Liver (tissue), 9 donors: ENCODE data around the gene TMEM63C. TPM values are rescaled to one million over a fixed set of nuclear protein-coding genes. Genes with fewer than 3 reads are reported as not detected.

Source experiments
- DNase-seq: peaks from one replicate; pipeline ENCODE4 v3.0.0-alpha.2; 2017; ENCODE audit warnings: low spot score
- H3K27ac ChIP-seq, 2 donors: one replicate each; pipeline ENCODE4 v1.7.0; 2013; ENCODE audit warnings: inconsistent platforms in 2 of 2, low read length in 2 of 2, control low read depth in 1 of 2, low read depth in 1 of 2, mild to moderate bottlenecking in 1 of 2
- H3K27me3 ChIP-seq, 4 donors: one replicate each; pipeline versions ENCODE4 v1.6.1 to v1.7.0; 2013; ENCODE audit warnings: low read length in 3 of 4, inconsistent platforms in 1 of 4, mild to moderate bottlenecking in 1 of 4, moderate library complexity in 1 of 4; ENCODE audit not compliant: control insufficient read depth in 4 of 4, insufficient read depth in 4 of 4
- H3K36me3 ChIP-seq, 4 donors: one replicate each; pipeline versions ENCODE4 v1.6.1 to v1.7.0; 2013; ENCODE audit warnings: low read length in 3 of 4, mild to moderate bottlenecking in 3 of 4, low read depth in 1 of 4, moderate library complexity in 1 of 4; ENCODE audit not compliant: control insufficient read depth in 4 of 4, insufficient read depth in 3 of 4
- H3K4me1 ChIP-seq, 4 donors: one replicate each; pipeline versions ENCODE4 v1.6.1 to v1.7.0; 2013; ENCODE audit warnings: low read length in 3 of 4, mild to moderate bottlenecking in 3 of 4, moderate library complexity in 1 of 4; ENCODE audit not compliant: control insufficient read depth in 4 of 4, insufficient read depth in 4 of 4
- H3K4me3 ChIP-seq, 3 donors: one replicate each; pipeline versions ENCODE4 v1.6.1 to v1.7.0; 2013; ENCODE audit warnings: low read length in 3 of 3, control low read depth in 1 of 3, low read depth in 1 of 3, mild to moderate bottlenecking in 1 of 3
- H3K9ac ChIP-seq, 2 donors: one replicate each; pipeline ENCODE4 v1.7.0; 2013; ENCODE audit warnings: low read length in 2 of 2, mild to moderate bottlenecking in 2 of 2, moderate library complexity in 2 of 2, control low read depth in 1 of 2, low read depth in 1 of 2
- H3K9me3 ChIP-seq, 4 donors: one replicate each; pipeline versions ENCODE4 v1.6.1 to v1.7.0; 2013; ENCODE audit warnings: low read length in 3 of 4; ENCODE audit not compliant: control insufficient read depth in 4 of 4
- EGR1 ChIP-seq, 2 donors: IDR thresholded peaks; 2 replicates each; pipeline ENCODE4 v1.6.1; 2016 to 2018; ENCODE audit warnings: antibody characterized with exemption in 2 of 2, low read depth in 2 of 2
- FOXA1 ChIP-seq: IDR thresholded peaks from 2 replicates; pipeline ENCODE4 v1.6.1; 2016; ENCODE audit warnings: antibody characterized with exemption
- FOXA2 ChIP-seq: IDR thresholded peaks from 2 replicates; pipeline ENCODE4 v1.6.1; 2016; ENCODE audit warnings: antibody characterized with exemption
- GABPA ChIP-seq, 2 donors: IDR thresholded peaks in 1 of 2; conservative IDR thresholded peaks in 1 of 2; 2 replicates each; pipeline ENCODE4 v1.6.1; 2016; ENCODE audit warnings: antibody characterized with exemption in 2 of 2, mild to moderate bottlenecking in 1 of 2, moderate library complexity in 1 of 2
- HNF4A ChIP-seq, 2 donors: conservative IDR thresholded peaks; 2 replicates each; pipeline ENCODE4 v1.6.1; 2016; ENCODE audit warnings: antibody characterized with exemption in 2 of 2, mild to moderate bottlenecking in 2 of 2
- HNF4G ChIP-seq: IDR thresholded peaks from 2 replicates; pipeline ENCODE4 v1.6.1; 2016; ENCODE audit warnings: antibody characterized with exemption
- JUND ChIP-seq, 2 donors: IDR thresholded peaks; 2 replicates each; pipeline ENCODE4 v1.6.1; 2016; ENCODE audit warnings: antibody characterized with exemption in 2 of 2
- RXRA ChIP-seq, 2 donors: IDR thresholded peaks; 2 replicates each; pipeline ENCODE4 v1.6.1; 2017 to 2018; ENCODE audit warnings: antibody characterized with exemption in 2 of 2, mild to moderate bottlenecking in 1 of 2
- SP1 ChIP-seq: IDR thresholded peaks from 2 replicates; pipeline ENCODE4 v1.6.1; 2018; ENCODE audit warnings: antibody characterized with exemption, mild to moderate bottlenecking
- TAF1 ChIP-seq: conservative IDR thresholded peaks from 2 replicates; pipeline ENCODE4 v1.6.1; 2016; ENCODE audit warnings: antibody characterized with exemption, mild to moderate bottlenecking
- YY1 ChIP-seq: IDR thresholded peaks from 2 replicates; pipeline ENCODE4 v1.6.1; 2016; ENCODE audit warnings: antibody characterized with exemption, mild to moderate bottlenecking
- WGBS: extraction: QIAGEN DNeasy Blood & Tissue Kit; methylation state at CpG from one replicate; pipeline ENCODE4 v1.1.7; 2013; 5-methylcytosine and 5-hydroxymethylcytosine counted together
- polyA plus RNA-seq, 2 donors: library from polyadenylated mRNA; stranded (reverse) in 1 of 2; unstranded in 1 of 2; fragments of 200-250 nt in 1 of 2; fragments of >200 nt in 1 of 2; fragmentation: Nextera tagmentation in 1 of 2; extraction: Ambion mirVana in 1 of 2; gene quantifications; one replicate each; pipeline versions ENCODE4 v1.2.1 to v1.2.3, GENCODE V29; 2013 to 2015
- total RNA-seq, 2 donors: library from RNA; depleted of rRNA; stranded (reverse); fragments of >200 nt; gene quantifications; one replicate each; pipeline ENCODE4 v1.2.3, GENCODE V29; 2014
- TF ChIP-seq, protein P1 (sequence below): IDR thresholded peaks from 2 replicates; pipeline ENCODE4 v1.6.1; 2016; ENCODE audit warnings: antibody characterized with exemption
- TF ChIP-seq, protein P2 (sequence below): IDR thresholded peaks from 2 replicates; pipeline ENCODE4 v1.6.1; 2016; ENCODE audit warnings: antibody characterized with exemption
- TF ChIP-seq, protein P3 (sequence below): fragments of 150-350 bp; IDR thresholded peaks from 2 replicates; pipeline ENCODE4 v1.5.1; 2017; ENCODE audit warnings: improper control_type of control experiment, low read depth, low read length; ENCODE audit not compliant: missing input control
- donor health status: healthy.
- donor health status: healthy.
- donor health status: healthy.
- donor health status: healthy.
- donor health status: healthy.

The TMEM63C gene
- total and polyA plus RNA-seq, 4 donors, result 0.13 to 1.6 (median 0.25) TPM; not detected in 1

DNA sequence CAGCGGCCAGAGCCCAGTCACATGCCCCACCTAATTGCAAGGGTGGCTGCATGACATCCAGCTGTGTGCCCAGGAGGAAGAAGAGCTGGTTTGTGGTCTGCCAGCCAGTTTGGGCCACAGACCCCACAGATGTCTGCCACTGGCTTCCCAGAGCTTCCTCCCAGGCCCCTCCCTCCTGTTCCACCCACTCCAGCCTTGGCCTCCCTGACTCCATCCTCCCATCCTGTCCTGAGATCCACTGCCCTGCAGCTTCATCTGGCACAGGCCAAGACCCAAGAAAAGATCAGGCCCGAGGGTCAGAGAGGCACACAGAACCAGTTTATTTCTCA, 83.6 kb downstream of the TMEM63C start (continued):
- TF ChIP-seq, protein P1, sequence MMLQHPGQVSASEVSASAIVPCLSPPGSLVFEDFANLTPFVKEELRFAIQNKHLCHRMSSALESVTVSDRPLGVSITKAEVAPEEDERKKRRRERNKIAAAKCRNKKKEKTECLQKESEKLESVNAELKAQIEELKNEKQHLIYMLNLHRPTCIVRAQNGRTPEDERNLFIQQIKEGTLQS, result no peak
- TF ChIP-seq TAF1 (no peak), YY1 (no peak), FOXA2 (no peak)

DNA sequence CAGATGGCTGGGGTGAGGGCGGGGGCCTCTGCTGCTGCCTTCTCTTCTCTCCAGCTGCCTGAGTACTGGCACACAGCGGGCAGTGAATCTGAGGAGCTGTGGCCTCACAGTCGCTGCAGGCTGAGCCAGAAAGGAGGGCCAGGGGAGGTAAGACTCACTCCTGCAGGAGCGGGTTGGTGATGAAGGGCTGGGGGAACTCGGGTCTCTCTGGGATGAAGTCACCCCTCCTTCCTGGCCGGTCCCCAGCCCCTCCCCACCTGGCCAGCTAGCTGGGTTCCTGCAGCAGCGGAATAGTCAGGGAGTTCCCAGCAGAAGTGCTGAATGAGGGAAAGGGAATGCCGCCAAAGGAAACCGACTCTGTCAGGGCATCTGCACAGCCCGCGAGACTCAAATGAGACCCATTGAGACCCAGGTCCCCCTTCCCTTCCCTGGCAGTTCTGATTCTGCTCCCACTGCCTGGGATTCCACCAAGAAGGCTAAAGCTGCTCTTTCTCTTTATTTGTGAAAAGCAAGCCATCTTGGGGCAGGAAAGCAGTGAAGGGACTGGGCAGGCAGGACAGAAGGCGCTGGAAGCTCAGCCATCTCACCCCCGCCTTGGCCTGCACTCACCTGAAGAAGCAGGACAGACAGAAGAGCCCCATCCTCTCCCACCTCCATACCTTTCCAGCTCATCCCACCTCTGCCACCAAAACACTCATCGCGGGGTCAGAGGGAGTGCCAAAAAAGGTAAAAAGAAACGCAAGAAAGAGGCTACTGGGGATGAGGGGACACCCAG, 84.2 kb downstream of the TMEM63C start:
- no peak for DNase-seq
- Histone ChIP-seq H3K4me1 (peaks cover 0 to 3% (median 0%) of the 10 kb centered on the region in 4 donors), H3K36me3 (no peaks in the 10 kb centered on the region), H3K27ac (no peak overlapping the region), H3K4me3 (no peak overlapping the region), H3K9me3 (peaks cover 0 to 1% (median 0%) of the 10 kb centered on the region in 4 donors), H3K9ac (no peak overlapping the region), H3K27me3 (peaks cover 0 to 7% (median 3%) of the 10 kb centered on the region in 4 donors)
- TF ChIP-seq JUND (IDR thresholded peaks at IDR 0.05) (no peak), HNF4A (conservative IDR thresholded peaks at IDR 0.05) (no peak), GABPA (IDR thresholded peaks at IDR 0.05 in 1 of 2, conservative IDR thresholded peaks at IDR 0.05 in 1 of 2) (no peak), SP1 (no peak), FOXA1 (no peak)
- TF ChIP-seq, protein P2, sequence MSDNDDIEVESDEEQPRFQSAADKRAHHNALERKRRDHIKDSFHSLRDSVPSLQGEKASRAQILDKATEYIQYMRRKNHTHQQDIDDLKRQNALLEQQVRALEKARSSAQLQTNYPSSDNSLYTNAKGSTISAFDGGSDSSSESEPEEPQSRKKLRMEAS, result no peak
- TF ChIP-seq, protein P1, result no peak
- TF ChIP-seq, protein P3, sequence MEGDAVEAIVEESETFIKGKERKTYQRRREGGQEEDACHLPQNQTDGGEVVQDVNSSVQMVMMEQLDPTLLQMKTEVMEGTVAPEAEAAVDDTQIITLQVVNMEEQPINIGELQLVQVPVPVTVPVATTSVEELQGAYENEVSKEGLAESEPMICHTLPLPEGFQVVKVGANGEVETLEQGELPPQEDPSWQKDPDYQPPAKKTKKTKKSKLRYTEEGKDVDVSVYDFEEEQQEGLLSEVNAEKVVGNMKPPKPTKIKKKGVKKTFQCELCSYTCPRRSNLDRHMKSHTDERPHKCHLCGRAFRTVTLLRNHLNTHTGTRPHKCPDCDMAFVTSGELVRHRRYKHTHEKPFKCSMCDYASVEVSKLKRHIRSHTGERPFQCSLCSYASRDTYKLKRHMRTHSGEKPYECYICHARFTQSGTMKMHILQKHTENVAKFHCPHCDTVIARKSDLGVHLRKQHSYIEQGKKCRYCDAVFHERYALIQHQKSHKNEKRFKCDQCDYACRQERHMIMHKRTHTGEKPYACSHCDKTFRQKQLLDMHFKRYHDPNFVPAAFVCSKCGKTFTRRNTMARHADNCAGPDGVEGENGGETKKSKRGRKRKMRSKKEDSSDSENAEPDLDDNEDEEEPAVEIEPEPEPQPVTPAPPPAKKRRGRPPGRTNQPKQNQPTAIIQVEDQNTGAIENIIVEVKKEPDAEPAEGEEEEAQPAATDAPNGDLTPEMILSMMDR, result no peak
- WGBS, result 73% methylated on average over 16 of the region's 16 CpGs

DNA sequence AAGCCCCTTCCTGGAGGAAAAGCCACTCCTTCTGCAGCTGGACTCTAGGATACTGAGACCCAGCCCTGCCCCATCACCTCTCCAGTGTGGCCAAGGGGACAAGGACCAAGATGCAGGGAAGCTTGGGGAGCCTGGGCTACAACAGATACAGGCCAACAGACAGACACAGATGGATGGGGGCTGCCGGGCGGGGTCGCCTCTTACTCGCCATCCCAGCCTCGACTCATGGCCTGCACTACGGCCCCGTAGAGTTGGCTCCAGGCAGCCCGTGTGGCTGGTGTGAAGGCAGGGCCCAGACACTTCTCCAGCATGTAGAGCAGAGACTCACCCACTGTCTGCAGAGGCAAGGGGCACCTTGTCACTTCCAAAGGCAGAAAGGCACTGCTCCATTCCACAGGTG, 84.7 kb downstream of the TMEM63C start:
- Histone ChIP-seq H3K9me3 (peaks cover 0 to 1% (median 0%) of the 10 kb centered on the region in 4 donors), H3K27me3 (peaks cover 0 to 10% (median 4%) of the 10 kb centered on the region in 4 donors), H3K4me3 (no peak overlapping the region), H3K27ac (no peak overlapping the region), H3K36me3 (no peaks in the 10 kb centered on the region), H3K4me1 (peaks cover 0 to 4% (median 0%) of the 10 kb centered on the region in 4 donors), H3K9ac (no peak overlapping the region)
- DNase-seq, result no peak
- WGBS, result 89% methylated on average over 8 of the region's 8 CpGs
- TF ChIP-seq SP1 (no peak), FOXA2 (no peak), HNF4G (no peak), EGR1 (IDR thresholded peaks at IDR 0.05; ENCODE audit: low read depth in 2 of 2) (no peak), FOXA1 (no peak), YY1 (no peak), RXRA (IDR thresholded peaks at IDR 0.05) (no peak), TAF1 (no peak), JUND (IDR thresholded peaks at IDR 0.05) (no peak)
- TF ChIP-seq, protein P3, result no peak
- TF ChIP-seq, protein P1, result no peak
- TF ChIP-seq, protein P2, result no peak
